OCI-LY7 (cell line): ENCODE results near the gene RINL. TPM values are rescaled to one million over a fixed set of nuclear protein-coding genes. Genes with fewer than 3 reads are reported as not detected.
A peak's percentile ranks its signal among the peaks of the same experiment; 100 is the strongest.

ENCODE experiments used
- BruUV-seq: library from RNA; stranded (reverse); fragments of 400-500 nt; replicated peaks from 2 replicates; lab custom pipeline; 2021; lab: Mats Ljungman, UMichigan
- CTCF ChIA-PET: fragments of 300-600 bp; sonication (Branson Sonifier 250); formaldehyde crosslinking; loops from one replicate; lab custom pipeline; 2022; ENCODE audit warnings: antibody characterized with exemption; ENCODE audit not compliant: unreplicated experiment; lab: Charles Lee
- POLR2A ChIA-PET: fragments of 300-600 bp; sonication (Branson Sonifier 250); formaldehyde crosslinking; loops from one replicate; lab custom pipeline; 2022; ENCODE audit warnings: antibody characterized with exemption; lab: Charles Lee
- DNase-seq: peaks from one replicate; pipeline ENCODE4 v3.0.0-alpha.2; 2015; ENCODE audit warnings: low spot score
- H2AFZ ChIP-seq: fragments of 200-600 bp; sonication (generic), shearing (Covaris generic); 2 replicates; pipeline ENCODE4 v1.6.1; 2014; ENCODE audit warnings: mild to moderate bottlenecking, antibody characterized with exemption, low read length, moderate library complexity
- H3K27ac ChIP-seq: fragments of 200-600 bp; sonication (generic); 2 replicates; pipeline ENCODE4 v1.5.1; 2014; ENCODE audit warnings: mixed run types, low read depth, mild to moderate bottlenecking, moderate library complexity, low read length, inconsistent platforms; ENCODE audit not compliant: poor library complexity, severe bottlenecking
- H3K36me3 ChIP-seq: fragments of 200-600 bp; sonication (generic); 2 replicates; pipeline ENCODE4 v1.6.1; 2014; ENCODE audit warnings: mild to moderate bottlenecking, antibody characterized with exemption, low read length, moderate library complexity, mixed read lengths; ENCODE audit not compliant: insufficient read depth
- H3K4me1 ChIP-seq: fragments of 200-600 bp; sonication (generic); 2 replicates; pipeline ENCODE4 v1.5.1; 2014; ENCODE audit warnings: mild to moderate bottlenecking, low read length; ENCODE audit not compliant: insufficient read depth, poor library complexity, severe bottlenecking
- H3K4me2 ChIP-seq: fragments of 200-600 bp; sonication (generic); 2 replicates; pipeline ENCODE4 v1.6.1; 2014; ENCODE audit warnings: mild to moderate bottlenecking, low read length
- H3K4me3 ChIP-seq: fragments of 200-600 bp; sonication (generic); 2 replicates; pipeline ENCODE4 v1.5.1; 2014; ENCODE audit warnings: mild to moderate bottlenecking, low read depth, low read length; ENCODE audit not compliant: poor library complexity, severe bottlenecking
- H3K79me2 ChIP-seq: fragments of 200-600 bp; sonication (generic); 2 replicates; pipeline ENCODE4 v1.6.1; 2016; ENCODE audit warnings: low read depth, mild to moderate bottlenecking, low read length, moderate library complexity, mixed read lengths; ENCODE audit not compliant: insufficient read depth
- H3K9me2 ChIP-seq: fragments of 200-600 bp; sonication (generic); 2 replicates; pipeline ENCODE4 v1.6.1; 2016; ENCODE audit warnings: mild to moderate bottlenecking, low read length, mixed read lengths; ENCODE audit not compliant: insufficient read depth
- H3K9me3 ChIP-seq: fragments of 200-600 bp; sonication (generic); 2 replicates; pipeline ENCODE4 v1.6.1; 2014; ENCODE audit warnings: mild to moderate bottlenecking, mixed run types, low read length, mixed read lengths
- H4K20me1 ChIP-seq: fragments of 200-600 bp; sonication (generic); 2 replicates; pipeline ENCODE4 v1.6.1; 2014; ENCODE audit warnings: mild to moderate bottlenecking, antibody characterized with exemption, low read length, moderate library complexity, mixed read lengths; ENCODE audit not compliant: insufficient read depth
- EZH2phosphoT487 ChIP-seq: fragments of 200-600 bp; sonication (generic); IDR thresholded peaks from 2 replicates; pipeline ENCODE4 v1.6.1; 2018; ENCODE audit warnings: low read depth, borderline replicate concordance, mild to moderate bottlenecking, mixed run types, antibody characterized with exemption, low read length, moderate library complexity, mixed read lengths
- intact Hi-C: fragments of 100-400 bp; cut with micrococcal nuclease; formaldehyde crosslinking; loops from one replicate; pipeline ENCODE4 v1.10.0; 2022; ENCODE audit not compliant: unreplicated experiment
- total RNA-seq, 2 experiments: library from RNA; depleted of rRNA in 1 of 2; stranded (reverse); fragments of >200 nt in 1 of 2; shearing (Covaris generic) in 1 of 2; gene quantifications; 2 replicates each; pipeline ENCODE4 v1.2.3, GENCODE V29; 2014 to 2022
- TF ChIP-seq, protein P1 (sequence below): fragments of 200-600 bp; sonication (generic); conservative IDR thresholded peaks from 2 replicates; pipeline ENCODE4 v1.5.1; 2014; ENCODE audit warnings: mild to moderate bottlenecking, antibody characterized with exemption, low read length, moderate library complexity, mixed read lengths

The RINL gene
- total RNA-seq, 2 experiments from 2014 or later, result 26.3 to 42.1 TPM

DNA sequence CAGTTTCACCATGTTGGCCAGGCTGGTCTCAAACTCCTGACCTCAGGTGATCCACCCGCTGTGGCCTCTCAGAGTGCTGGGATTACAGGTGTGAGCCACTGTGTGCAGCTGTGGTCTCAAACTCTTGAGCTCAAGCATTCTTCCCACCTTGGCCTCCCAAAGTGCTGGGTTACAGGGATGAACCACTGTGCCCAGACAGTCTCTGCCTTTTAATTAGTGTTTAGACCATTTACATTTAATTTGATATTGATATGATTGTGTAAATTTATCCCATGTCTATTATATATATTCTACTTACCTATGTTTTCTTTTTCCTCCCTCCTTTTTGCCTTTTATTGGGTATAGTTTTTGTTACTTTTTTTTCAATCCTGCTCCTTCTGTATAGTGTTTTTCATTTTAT, 23.6 kb upstream of the RINL start:
- peak overlapping the region; percentile 86; the same call in 1 of the 2 replicates for H3K4me2 ChIP-seq
- POLR2A ChIA-PET, result no interaction called here
- TF ChIP-seq, protein P1, sequence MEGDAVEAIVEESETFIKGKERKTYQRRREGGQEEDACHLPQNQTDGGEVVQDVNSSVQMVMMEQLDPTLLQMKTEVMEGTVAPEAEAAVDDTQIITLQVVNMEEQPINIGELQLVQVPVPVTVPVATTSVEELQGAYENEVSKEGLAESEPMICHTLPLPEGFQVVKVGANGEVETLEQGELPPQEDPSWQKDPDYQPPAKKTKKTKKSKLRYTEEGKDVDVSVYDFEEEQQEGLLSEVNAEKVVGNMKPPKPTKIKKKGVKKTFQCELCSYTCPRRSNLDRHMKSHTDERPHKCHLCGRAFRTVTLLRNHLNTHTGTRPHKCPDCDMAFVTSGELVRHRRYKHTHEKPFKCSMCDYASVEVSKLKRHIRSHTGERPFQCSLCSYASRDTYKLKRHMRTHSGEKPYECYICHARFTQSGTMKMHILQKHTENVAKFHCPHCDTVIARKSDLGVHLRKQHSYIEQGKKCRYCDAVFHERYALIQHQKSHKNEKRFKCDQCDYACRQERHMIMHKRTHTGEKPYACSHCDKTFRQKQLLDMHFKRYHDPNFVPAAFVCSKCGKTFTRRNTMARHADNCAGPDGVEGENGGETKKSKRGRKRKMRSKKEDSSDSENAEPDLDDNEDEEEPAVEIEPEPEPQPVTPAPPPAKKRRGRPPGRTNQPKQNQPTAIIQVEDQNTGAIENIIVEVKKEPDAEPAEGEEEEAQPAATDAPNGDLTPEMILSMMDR, result no peak
- TF ChIP-seq EZH2phosphoT487, result no peak

GRCh38 chr19:38900743-38901190, 22.7 kb upstream of the RINL start:
- H3K4me2 ChIP-seq, result peak overlapping the region; percentile 86
- H2AFZ ChIP-seq, result peak overlapping the region; percentile 80
- no peaks in the 10 kb centered on the region for H3K9me2 ChIP-seq
- peaks cover 4% of the 10 kb centered on the region; the same call in 1 of the 2 replicates for H3K9me3 ChIP-seq
- CTCF ChIA-PET, result interaction anchor here (1.6 kb wide), 1 partner anchor 29 kb away, joined by 5 read pairs; the partner anchor contains the start of genes MRPS12 and SARS2
- H3K79me2 ChIP-seq, result peaks cover 19% of the 10 kb centered on the region
- TF ChIP-seq, protein P1, result no peak
- BruUV-seq, result no TSS peak
- peak overlapping the region; percentile 7 for H3K27ac ChIP-seq
- POLR2A ChIA-PET, result interaction anchor here (0.6 to 1.3 kb wide), 5 partner anchors 57 to 259 kb away, joined by 3 to 6 read pairs (median 3); no protein-coding TSS in a partner anchor
- DNase-seq, result no peak
- peak overlapping the region; percentile 83 for H3K4me3 ChIP-seq
- H3K36me3 ChIP-seq, result peaks cover 9% of the 10 kb centered on the region
- peaks cover 16% of the 10 kb centered on the region for H3K4me1 ChIP-seq
- no peaks in the 10 kb centered on the region for H4K20me1 ChIP-seq
- intact Hi-C loops, result no loop called here

More for the DNA sequence above, 23.6 kb upstream of the RINL start:
- Histone ChIP-seq H3K79me2 (peaks cover 19% of the 10 kb centered on the region), H3K27ac (no peak overlapping the region), H3K4me3 (no peak overlapping the region), H4K20me1 (no peaks in the 10 kb centered on the region), H3K9me2 (no peaks in the 10 kb centered on the region), H3K4me1 (peaks cover 16% of the 10 kb centered on the region), H3K36me3 (peaks cover 13% of the 10 kb centered on the region), H3K9me3 (peaks cover 4% of the 10 kb centered on the region; the same call in 1 of the 2 replicates), H2AFZ (no peak overlapping the region)
- BruUV-seq, result no TSS peak
- intact Hi-C loops, result no loop called here
- no peak for DNase-seq
- CTCF ChIA-PET, result no interaction called here

DNA sequence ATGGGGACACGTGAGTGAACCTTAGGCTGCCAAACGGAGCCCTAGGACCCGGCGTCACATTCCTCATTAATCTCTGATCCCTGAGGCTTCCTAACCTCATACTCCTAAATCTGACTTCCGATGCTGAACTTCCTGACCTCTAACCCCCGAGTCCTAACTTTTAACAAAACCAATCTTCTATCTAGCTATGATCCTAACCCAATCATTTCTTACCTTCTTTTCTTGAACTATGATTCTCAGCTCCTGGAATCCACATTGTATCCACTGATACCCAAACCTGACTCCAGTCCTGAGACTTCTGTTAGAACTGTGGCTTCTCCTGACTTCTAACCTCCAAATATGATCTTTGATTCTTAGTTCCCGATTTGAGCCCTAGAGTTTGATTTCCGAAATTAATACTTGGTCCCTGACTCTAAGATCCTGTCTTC, 22.1 kb upstream of the RINL start:
- Histone ChIP-seq H3K36me3 (peaks cover 4% of the 10 kb centered on the region), H3K27ac (peak overlapping the region; percentile 7), H3K79me2 (peaks cover 19% of the 10 kb centered on the region), H2AFZ (peak overlapping the region; percentile 80), H3K4me3 (peak overlapping the region; percentile 83), H3K9me2 (no peaks in the 10 kb centered on the region), H3K4me2 (peak overlapping the region; percentile 86), H3K4me1 (peaks cover 16% of the 10 kb centered on the region), H4K20me1 (no peaks in the 10 kb centered on the region), H3K9me3 (peaks cover 4% of the 10 kb centered on the region; the same call in 1 of the 2 replicates)
- intact Hi-C loops, result no loop called here
- DNase-seq, result no peak
- CTCF ChIA-PET, result interaction anchor here (0.9 to 1.6 kb wide), 2 partner anchors 12 to 30 kb away, joined by 3 to 5 read pairs; partner anchors contain the start of genes MRPS12 and SARS2
- TF ChIP-seq, protein P1, result no peak
- TF ChIP-seq EZH2phosphoT487, result no peak
- POLR2A ChIA-PET, result interaction anchor here (0.6 to 1.3 kb wide), 4 partner anchors 36 to 259 kb away, joined by 3 to 6 read pairs (median 3); no protein-coding TSS in a partner anchor
- BruUV-seq, result no TSS peak
